Spleen (tissue), 7 donors: ENCODE measurements around the gene NR1D2.
A peak's percentile ranks its signal among the peaks of the same experiment; 100 is the strongest.

ENCODE experiments used
- POLR2A ChIP-seq, 3 donors: fragments of 450-650 bp; IDR thresholded peaks; one replicate each; pipeline ENCODE4 v1.5.1; 2017; ENCODE audit warnings: antibody characterized with exemption in 3 of 3, mild to moderate bottlenecking in 1 of 3
- POLR2AphosphoS5 ChIP-seq, 3 donors: sonication (generic); formaldehyde crosslinking; IDR thresholded peaks; one replicate each; pipeline ENCODE4 v1.5.1; 2017; ENCODE audit warnings: antibody characterized with exemption in 3 of 3
- TF ChIP-seq, protein P1 (sequence below), 11 experiments: fragments of 200-600 bp in 7 of 11; fragments of 450-650 bp in 4 of 11; sonication (generic) in 4 of 11; IDR thresholded peaks in 8 of 11; conservative IDR thresholded peaks in 3 of 11; 1 replicate in 7 of 11; 2 replicates in 4 of 11; pipeline versions ENCODE4 v1.4.0 to v1.8.0; 2016 to 2021; ENCODE audit warnings: antibody characterized with exemption in 11 of 11, inconsistent platforms in 4 of 11, mild to moderate bottlenecking in 1 of 11
- donor health status: DM: no; HTN: no; CAD: no; lungs with moderate emphysema.
- donor health status: DM: no; HTN: no; CAD: no.
- donor health status: DM: no; HTN: no; CAD: no.

GRCh38 chr3:23915537-23916108 lies 29.5 kb upstream of the NR1D2 start:
- TF ChIP-seq, protein P1, sequence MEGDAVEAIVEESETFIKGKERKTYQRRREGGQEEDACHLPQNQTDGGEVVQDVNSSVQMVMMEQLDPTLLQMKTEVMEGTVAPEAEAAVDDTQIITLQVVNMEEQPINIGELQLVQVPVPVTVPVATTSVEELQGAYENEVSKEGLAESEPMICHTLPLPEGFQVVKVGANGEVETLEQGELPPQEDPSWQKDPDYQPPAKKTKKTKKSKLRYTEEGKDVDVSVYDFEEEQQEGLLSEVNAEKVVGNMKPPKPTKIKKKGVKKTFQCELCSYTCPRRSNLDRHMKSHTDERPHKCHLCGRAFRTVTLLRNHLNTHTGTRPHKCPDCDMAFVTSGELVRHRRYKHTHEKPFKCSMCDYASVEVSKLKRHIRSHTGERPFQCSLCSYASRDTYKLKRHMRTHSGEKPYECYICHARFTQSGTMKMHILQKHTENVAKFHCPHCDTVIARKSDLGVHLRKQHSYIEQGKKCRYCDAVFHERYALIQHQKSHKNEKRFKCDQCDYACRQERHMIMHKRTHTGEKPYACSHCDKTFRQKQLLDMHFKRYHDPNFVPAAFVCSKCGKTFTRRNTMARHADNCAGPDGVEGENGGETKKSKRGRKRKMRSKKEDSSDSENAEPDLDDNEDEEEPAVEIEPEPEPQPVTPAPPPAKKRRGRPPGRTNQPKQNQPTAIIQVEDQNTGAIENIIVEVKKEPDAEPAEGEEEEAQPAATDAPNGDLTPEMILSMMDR (IDR thresholded peaks at IDR 0.05 in 8 of 11, conservative IDR thresholded peaks at IDR 0.05 in 3 of 11): no peak
- peak in 1 of 3 donors; percentile 29 for TF ChIP-seq POLR2AphosphoS5 (IDR thresholded peaks at IDR 0.05)
- TF ChIP-seq POLR2A (IDR thresholded peaks at IDR 0.05): no peak
